GM12878 (cell line): ENCODE results near the gene FAM221B. TPM values are rescaled to one million over a fixed set of nuclear protein-coding genes. Genes with fewer than 3 reads are reported as not detected.

Experiments used
- ASH2L ChIP-seq: fragments of 300-600, 200-600 bp; sonication (generic); IDR thresholded peaks from 2 replicates; pipeline ENCODE4 v1.6.1; 2017; ENCODE audit warnings: low read depth, mild to moderate bottlenecking, borderline replicate concordance
- ATF3 ChIP-seq: IDR thresholded peaks from 2 replicates; pipeline ENCODE4 v1.6.1; 2011; ENCODE audit warnings: low read depth, mild to moderate bottlenecking, low read length, moderate library complexity, borderline replicate concordance; ENCODE audit errors: extremely low read depth
- ATF7 ChIP-seq: fragments of 450-650 bp; IDR thresholded peaks from 2 replicates; pipeline ENCODE4 v1.6.1; 2016; ENCODE audit warnings: low read depth, mild to moderate bottlenecking
- BACH1 ChIP-seq: fragments of 450-650 bp; IDR thresholded peaks from 2 replicates; pipeline ENCODE4 v1.6.1; 2017; ENCODE audit warnings: mild to moderate bottlenecking, borderline replicate concordance
- BHLHE40 ChIP-seq, 2 experiments: fragments of 450-650 bp in 1 of 2; IDR thresholded peaks; 2 replicates each; pipeline ENCODE4 v1.6.1; 2011 to 2017; ENCODE audit warnings: low read depth in 2 of 2, borderline replicate concordance in 1 of 2, improper control_type of control experiment in 1 of 2, low read length in 1 of 2, mild to moderate bottlenecking in 1 of 2
- CBX3 ChIP-seq: fragments of 200-600 bp; sonication (generic); IDR thresholded peaks from 2 replicates; pipeline ENCODE4 v1.6.1; 2016; ENCODE audit warnings: low read depth, borderline replicate concordance
- CHD4 ChIP-seq: fragments of 200-600 bp; sonication (generic); IDR thresholded peaks from 2 replicates; pipeline ENCODE4 v1.6.1; 2016; ENCODE audit warnings: mild to moderate bottlenecking
- FOS ChIP-seq: IDR thresholded peaks from 3 replicates; pipeline ENCODE4 v1.6.1; 2011; ENCODE audit warnings: borderline replicate concordance; ENCODE audit not compliant: insufficient read length; ENCODE audit errors: extremely low read depth
- FOXM1 ChIP-seq: IDR thresholded peaks from 2 replicates; pipeline ENCODE4 v1.6.1; 2012; ENCODE audit warnings: low read depth, mild to moderate bottlenecking, inconsistent platforms, low read length, moderate library complexity
- IRF5 ChIP-seq: fragments of 450-650 bp; IDR thresholded peaks from 2 replicates; pipeline ENCODE4 v1.6.1; 2017; ENCODE audit warnings: borderline replicate concordance
- JUNB ChIP-seq: IDR thresholded peaks from 2 replicates; pipeline ENCODE4 v1.6.1; 2016; ENCODE audit warnings: antibody characterized with exemption, mild to moderate bottlenecking
- MTA2 ChIP-seq: fragments of 450-650 bp; IDR thresholded peaks from 2 replicates; pipeline ENCODE4 v1.6.1; 2016; ENCODE audit warnings: low read depth, mild to moderate bottlenecking, moderate library complexity
- MTA3 ChIP-seq: IDR thresholded peaks from 2 replicates; pipeline ENCODE4 v1.6.1; 2012; ENCODE audit warnings: low read length, inconsistent platforms, borderline replicate concordance
- MYB ChIP-seq: fragments of 150-350 bp; IDR thresholded peaks from 2 replicates; pipeline ENCODE4 v1.6.1; 2014; ENCODE audit warnings: mild to moderate bottlenecking, low read depth, low read length, borderline replicate concordance
- PBX3 ChIP-seq: IDR thresholded peaks from 2 replicates; pipeline ENCODE4 v1.6.1; 2011; ENCODE audit warnings: mild to moderate bottlenecking, low read depth, low read length, moderate library complexity; ENCODE audit not compliant: insufficient replicate concordance
- POLR2AphosphoS5 ChIP-seq: IDR thresholded peaks from 2 replicates; pipeline ENCODE4 v1.6.1; 2011; ENCODE audit warnings: mild to moderate bottlenecking, low read length, inconsistent platforms
- REST ChIP-seq: IDR thresholded peaks from 2 replicates; pipeline ENCODE4 v1.6.1; 2012; ENCODE audit warnings: mild to moderate bottlenecking, low read depth, low read length
- RFX5 ChIP-seq: IDR thresholded peaks from 2 replicates; pipeline ENCODE4 v1.6.1; 2011; ENCODE audit warnings: low read depth, low read length, improper control_type of control experiment
- RUNX3 ChIP-seq: IDR thresholded peaks from 2 replicates; pipeline ENCODE4 v1.6.1; 2012; ENCODE audit warnings: low read length, inconsistent platforms
- SKIL ChIP-seq: fragments of 450-650 bp; IDR thresholded peaks from 2 replicates; pipeline ENCODE4 v1.6.1; 2017; ENCODE audit warnings: mild to moderate bottlenecking, low read depth, inconsistent platforms; ENCODE audit not compliant: poor library complexity, severe bottlenecking
- SUZ12 ChIP-seq: fragments of 200-600 bp; sonication (generic); IDR thresholded peaks from one replicate; pipeline ENCODE4 v1.6.1; 2018; ENCODE audit warnings: antibody characterized with exemption, mild to moderate bottlenecking; ENCODE audit not compliant: unreplicated experiment
- TCF7 ChIP-seq: IDR thresholded peaks from 2 replicates; pipeline ENCODE4 v1.6.1; 2014; ENCODE audit warnings: antibody characterized with exemption, borderline replicate concordance
- polyA plus RNA-seq, 11 experiments: library from polyadenylated mRNA; depleted of rRNA in 4 of 11; unstranded in 6 of 11; stranded (reverse) in 5 of 11; fragments of >200 nt; fragmentation: Nextera tagmentation in 4 of 11; fragmentation: Illumina TruSeq in 1 of 11; extraction: Ambion mirVana in 4 of 11; extraction: Trizol in 1 of 11; gene quantifications; 1 replicate in 1 of 11; 2 replicates in 10 of 11; pipeline versions ENCODE4 v1.2.1 to v1.2.3, GENCODE V29; 2011 to 2016; ENCODE audit warnings: inconsistent platforms in 2 of 11, missing spikeins in 2 of 11, low read depth in 1 of 11
- total RNA-seq, 4 experiments: library from RNA; depleted of rRNA in 3 of 4; stranded (reverse); fragments of >200 nt in 3 of 4; fragmentation: Illumina TruSeq in 1 of 4; extraction: Trizol in 1 of 4; gene quantifications; 2 replicates each; pipeline versions ENCODE4 v1.2.1 to v1.2.3, GENCODE V29; 2013 to 2021

FAM221B gene
- total and polyA plus RNA-seq, 10 of the 15 experiments (the other 5 are each of a cell fraction or from before 2014, with no cell fraction given), result 0.02 to 0.12 (median 0.04) TPM; not detected in 5

- TF ChIP-seq PBX3 (peak; percentile 53), FOXM1 (no peak), RUNX3 (no peak), ASH2L (no peak), POLR2AphosphoS5 (no peak), TCF7 (no peak), ATF7 (0 out of 2 replicates have a peak, but pooled peaks have one; percentile 35), IRF5 (no peak), BHLHE40 (IDR thresholded peaks at IDR 0.05; ENCODE audit: borderline replicate concordance in 1 of 2, low read depth in 2 of 2, low read length in 1 of 2) (peak; percentile 53 to 69; a peak in 2 of 4 replicates), SKIL (peak; percentile 33), ATF3 (no peak), SUZ12 (no peak), RFX5 (no peak), REST (no peak), MTA3 (no peak), MTA2 (no peak), FOS (no peak), BACH1 (peak; percentile 91; the same call in 1 of the 2 replicates), CBX3 (no peak), MYB (no peak), CHD4 (no peak), JUNB (no peak)
Measured at GRCh38 chr9:35798658-35799374, 29.7 kb downstream of the FAM221B start (continued).
